ENCODE results near the gene BRI3BP. TPM values are rescaled to one million over a fixed set of nuclear protein-coding genes. Genes with fewer than 3 reads are reported as not detected.

The BRI3BP gene
- total RNA-seq, 1 donor from 2014 or later = 4.4 TPM

- no peaks in the 10 kb centered on the region for H3K27me3 ChIP-seq
- intact Hi-C loops (cut with DNase I) = no loop called here
- no peak for TF ChIP-seq POLR2A (IDR thresholded peaks at IDR 0.05)
- TF ChIP-seq POLR2AphosphoS5 (IDR thresholded peaks at IDR 0.05; ENCODE audit: insufficient read depth in 1 of 2, low read depth in 1 of 2) = no peak
- TF ChIP-seq CTCF (IDR thresholded peaks at IDR 0.05) = no peak
- no peak overlapping the region for H3K4me3 ChIP-seq
- no peaks in the 10 kb centered on the region for H3K4me1 ChIP-seq
- no peaks in the 10 kb centered on the region for H3K9me3 ChIP-seq
- H3K27ac ChIP-seq = no peak overlapping the region
- DNase-seq (ENCODE audit: extremely low spot score in 2 of 2) = no peak
- H3K36me3 ChIP-seq = peaks cover 0 to 68% of the 10 kb centered on the region in 2 donors
These were observed 22.6 kb upstream of the BRI3BP start for GRCh38 chr12:124970647-124971402.

GRCh38 chr12:124971603-124972002, 21.8 kb upstream of the BRI3BP start:
- H3K9me3 ChIP-seq = no peaks in the 10 kb centered on the region
- peaks cover 0 to 67% of the 10 kb centered on the region in 2 donors for H3K36me3 ChIP-seq
- H3K4me3 ChIP-seq = no peak overlapping the region
- H3K27ac ChIP-seq = no peak overlapping the region
- H3K4me1 ChIP-seq = no peaks in the 10 kb centered on the region
- no peaks in the 10 kb centered on the region for H3K27me3 ChIP-seq
- DNase-seq (ENCODE audit: extremely low spot score in 2 of 2) = no peak
- intact Hi-C loops (cut with DNase I) = no loop called here
- no peak for TF ChIP-seq CTCF (IDR thresholded peaks at IDR 0.05)

GRCh38 chr12:124972211-124972610, 21.2 kb upstream of the BRI3BP start:
- Histone ChIP-seq H3K27me3 (no peaks in the 10 kb centered on the region), H3K4me3 (no peak overlapping the region), H3K4me1 (no peaks in the 10 kb centered on the region), H3K27ac (no peak overlapping the region), H3K9me3 (no peaks in the 10 kb centered on the region), H3K36me3 (peaks cover 0 to 64% of the 10 kb centered on the region in 2 donors)
- intact Hi-C loops (cut with DNase I) = no loop called here
- TF ChIP-seq POLR2A (IDR thresholded peaks at IDR 0.05) (no peak), POLR2AphosphoS5 (IDR thresholded peaks at IDR 0.05; ENCODE audit: insufficient read depth in 1 of 2, low read depth in 1 of 2) (no peak), CTCF (IDR thresholded peaks at IDR 0.05) (no peak)
- DNase-seq (ENCODE audit: extremely low spot score in 2 of 2) = no peak

GRCh38 chr12:124975276-124975675, 18.2 kb upstream of the BRI3BP start:
- Histone ChIP-seq H3K36me3 (peaks cover 0 to 70% of the 10 kb centered on the region in 2 donors), H3K27me3 (no peaks in the 10 kb centered on the region), H3K4me3 (no peak overlapping the region)

More at GRCh38 chr12:124975276-124975675, 18.2 kb upstream of the BRI3BP start:
- intact Hi-C loops (cut with DNase I) = no loop called here
- no peaks in the 10 kb centered on the region for H3K4me1 ChIP-seq
- no peaks in the 10 kb centered on the region for H3K9me3 ChIP-seq
- no peak for TF ChIP-seq POLR2AphosphoS5 (IDR thresholded peaks at IDR 0.05; ENCODE audit: insufficient read depth in 1 of 2, low read depth in 1 of 2)
- no peak for TF ChIP-seq CTCF (IDR thresholded peaks at IDR 0.05)
- TF ChIP-seq POLR2A (IDR thresholded peaks at IDR 0.05) = no peak
- no peak for DNase-seq (ENCODE audit: extremely low spot score in 2 of 2)
- no peak overlapping the region for H3K27ac ChIP-seq
